ENCODE measurements around the gene SNRNP200. TPM values are rescaled to one million over a fixed set of nuclear protein-coding genes. Genes with fewer than 3 reads are reported as not detected.

SNRNP200 gene
- total RNA-seq, 4 donors from 2014 or later = 55.3 to 90.0 (median 68.6) TPM

DNA sequence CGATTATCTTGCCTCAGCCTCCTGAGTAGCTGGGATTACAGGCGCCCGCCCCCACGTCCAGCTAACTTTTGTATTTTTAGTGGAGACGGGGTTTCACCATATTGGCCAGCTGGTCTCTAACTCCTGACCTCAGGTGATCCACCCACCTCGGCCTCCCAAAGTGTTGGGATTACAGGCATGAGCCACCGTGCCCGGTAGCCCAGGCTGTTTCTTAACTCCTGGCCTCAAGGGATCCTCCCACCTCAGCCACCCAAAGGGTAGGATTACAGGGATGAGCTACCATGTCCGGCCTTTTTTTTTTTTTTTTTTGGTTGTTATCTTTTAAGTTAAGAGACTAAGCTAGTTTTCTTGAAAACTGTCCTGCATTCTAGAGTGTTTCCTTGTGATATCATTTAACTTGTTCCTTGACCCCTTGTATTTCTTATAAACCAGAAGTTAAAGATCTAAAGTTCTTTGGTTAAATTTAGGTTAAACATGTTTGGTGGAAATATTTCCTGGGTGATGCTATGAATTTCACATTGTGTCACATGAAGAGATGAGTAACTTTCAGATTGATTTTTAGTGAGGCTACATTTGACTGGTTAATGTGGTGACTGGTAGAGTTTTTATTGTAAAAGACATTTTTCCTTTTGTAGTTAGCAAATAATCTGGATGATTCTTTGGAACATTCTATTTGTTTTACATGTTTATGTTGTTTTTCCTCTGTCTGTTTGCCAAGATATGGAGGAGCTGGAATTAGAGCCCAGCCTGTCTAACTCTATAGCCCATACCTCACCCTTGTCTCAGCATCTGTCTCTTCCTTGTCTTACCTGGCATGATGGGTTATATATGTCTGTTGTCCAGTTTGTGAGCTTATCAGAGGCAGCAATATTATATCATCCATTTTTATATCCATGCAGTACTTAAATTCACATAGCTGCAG, 35.4 kb upstream of the SNRNP200 start:
- Histone ChIP-seq H3K4me3 (no peak overlapping the region), H3K36me3 (no peaks in the 10 kb centered on the region), H3K27ac (no peak overlapping the region), H3K9me3 (no peaks in the 10 kb centered on the region), H3K27me3 (no peaks in the 10 kb centered on the region), H3K4me1 (peaks cover 0 to 8% (median 3%) of the 10 kb centered on the region in 3 donors)
- no peak for DNase-seq
- intact Hi-C loops (cut with DNase I) = no loop called here
- TF ChIP-seq POLR2A (IDR thresholded peaks at IDR 0.05) = no peak
- TF ChIP-seq, protein P1, sequence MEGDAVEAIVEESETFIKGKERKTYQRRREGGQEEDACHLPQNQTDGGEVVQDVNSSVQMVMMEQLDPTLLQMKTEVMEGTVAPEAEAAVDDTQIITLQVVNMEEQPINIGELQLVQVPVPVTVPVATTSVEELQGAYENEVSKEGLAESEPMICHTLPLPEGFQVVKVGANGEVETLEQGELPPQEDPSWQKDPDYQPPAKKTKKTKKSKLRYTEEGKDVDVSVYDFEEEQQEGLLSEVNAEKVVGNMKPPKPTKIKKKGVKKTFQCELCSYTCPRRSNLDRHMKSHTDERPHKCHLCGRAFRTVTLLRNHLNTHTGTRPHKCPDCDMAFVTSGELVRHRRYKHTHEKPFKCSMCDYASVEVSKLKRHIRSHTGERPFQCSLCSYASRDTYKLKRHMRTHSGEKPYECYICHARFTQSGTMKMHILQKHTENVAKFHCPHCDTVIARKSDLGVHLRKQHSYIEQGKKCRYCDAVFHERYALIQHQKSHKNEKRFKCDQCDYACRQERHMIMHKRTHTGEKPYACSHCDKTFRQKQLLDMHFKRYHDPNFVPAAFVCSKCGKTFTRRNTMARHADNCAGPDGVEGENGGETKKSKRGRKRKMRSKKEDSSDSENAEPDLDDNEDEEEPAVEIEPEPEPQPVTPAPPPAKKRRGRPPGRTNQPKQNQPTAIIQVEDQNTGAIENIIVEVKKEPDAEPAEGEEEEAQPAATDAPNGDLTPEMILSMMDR (IDR thresholded peaks at IDR 0.05) = no peak
- WGBS, 2 donors = 80 to 83% methylated on average over 5 to 9 of the region's 9 CpGs

DNA sequence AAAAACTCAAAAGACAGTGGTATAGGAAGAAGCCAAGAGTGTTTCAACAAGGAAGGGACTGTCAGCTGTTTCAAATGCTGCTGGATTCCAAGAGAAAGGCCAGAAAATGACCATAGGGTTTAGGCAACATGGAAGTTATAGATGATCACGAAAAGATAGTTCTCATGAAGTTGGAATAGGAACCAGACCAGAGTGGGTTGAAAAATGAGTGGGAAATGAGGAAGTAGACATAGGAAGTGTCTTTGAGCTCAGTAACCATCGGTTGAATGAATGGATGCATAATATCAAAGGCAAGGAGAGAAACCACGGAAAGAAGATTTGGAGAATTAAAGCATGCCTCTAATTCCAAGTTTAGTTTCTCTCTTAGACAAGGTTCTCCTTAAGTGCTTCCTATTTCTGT, 31.5 kb upstream of the SNRNP200 start:
- no peaks in the 10 kb centered on the region for H3K36me3 ChIP-seq
- TF ChIP-seq, protein P1 (IDR thresholded peaks at IDR 0.05) = no peak
- TF ChIP-seq POLR2A (IDR thresholded peaks at IDR 0.05) = no peak
- peaks cover 0 to 24% (median 9%) of the 10 kb centered on the region in 3 donors for H3K4me1 ChIP-seq
- no peaks in the 10 kb centered on the region for H3K9me3 ChIP-seq
- H3K4me3 ChIP-seq = no peak overlapping the region
- 75 to 82% methylated on average over 3 of the region's 3 CpGs for WGBS, 2 donors
- no peaks in the 10 kb centered on the region for H3K27me3 ChIP-seq
- DNase-seq = no peak
- no peak overlapping the region for H3K27ac ChIP-seq
- intact Hi-C loops (cut with DNase I) = no loop called here

DNA sequence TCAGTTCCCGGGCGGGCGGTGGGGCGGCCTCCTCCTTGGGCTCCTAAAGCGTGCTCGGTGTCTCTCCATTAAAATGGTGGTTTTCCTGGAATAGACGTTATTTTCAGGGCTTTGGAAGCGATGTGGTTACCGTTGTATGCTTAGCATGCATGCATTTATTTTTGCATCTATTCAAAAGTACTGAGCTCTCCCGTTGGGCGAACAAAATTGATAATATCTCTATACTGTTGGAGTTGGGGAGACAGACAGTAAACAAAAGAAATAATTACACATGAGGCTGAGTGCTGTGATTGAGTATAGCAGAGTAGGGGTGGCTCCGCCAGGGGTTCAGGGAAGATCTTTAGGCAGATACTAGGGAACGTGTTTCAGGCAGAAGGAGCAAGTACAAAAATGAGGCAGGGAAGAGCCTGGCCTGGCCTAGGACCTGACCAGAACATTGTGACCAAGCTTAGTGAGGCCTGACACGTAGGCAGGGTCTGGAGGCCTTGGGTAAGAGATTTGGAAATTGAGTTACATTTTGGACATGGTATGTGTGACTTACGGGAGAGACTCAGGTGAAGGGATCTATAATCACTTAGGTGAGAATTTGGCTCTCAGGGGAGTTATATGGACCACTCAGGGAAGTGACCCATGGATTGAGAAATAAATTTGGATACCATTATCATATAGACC, 30.9 kb upstream of the SNRNP200 start:
- Histone ChIP-seq H3K9me3 (no peaks in the 10 kb centered on the region), H3K36me3 (no peaks in the 10 kb centered on the region), H3K27ac (peak overlapping the region; percentile 93 to 97 (median 94)), H3K4me3 (peak overlapping the region; percentile 62 to 87 (median 82)), H3K4me1 (peaks cover 0 to 24% (median 9%) of the 10 kb centered on the region in 3 donors), H3K27me3 (no peaks in the 10 kb centered on the region)
- no peak for DNase-seq
- intact Hi-C loops (cut with DNase I) = no loop called here
- WGBS, 2 donors = 17 to 24% methylated on average over 10 to 12 of the region's 15 CpGs
- TF ChIP-seq, protein P1 (IDR thresholded peaks at IDR 0.05) = no peak
- TF ChIP-seq POLR2A (IDR thresholded peaks at IDR 0.05) = peak in 1 of 4 donors; percentile 18

DNA sequence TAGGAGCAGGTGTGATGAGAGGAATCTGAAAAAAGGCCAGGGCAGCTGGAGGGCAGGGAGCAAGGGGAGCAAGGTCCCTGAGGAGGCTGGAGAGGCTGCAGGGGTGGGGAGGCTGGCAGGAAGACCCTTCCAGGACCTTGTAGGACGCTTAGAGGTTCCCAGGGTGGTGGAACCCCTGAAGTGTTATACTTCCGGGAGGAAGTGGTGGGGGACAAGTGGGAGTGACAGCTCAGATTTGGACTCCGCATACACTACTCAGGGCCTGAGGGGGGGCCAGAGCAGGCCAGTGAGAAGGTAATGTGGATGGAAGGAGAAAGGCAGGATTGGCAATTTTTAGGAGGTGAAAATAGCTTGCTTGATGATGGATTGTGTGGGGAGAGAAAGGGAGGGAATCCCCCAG, 28.4 kb upstream of the SNRNP200 start:
- peaks cover 0 to 44% (median 27%) of the 10 kb centered on the region in 3 donors for H3K4me1 ChIP-seq
- DNase-seq = no peak
- no peaks in the 10 kb centered on the region for H3K9me3 ChIP-seq
- no peak overlapping the region for H3K27ac ChIP-seq
- H3K4me3 ChIP-seq = no peak overlapping the region
- TF ChIP-seq, protein P1 (IDR thresholded peaks at IDR 0.05) = no peak
- TF ChIP-seq POLR2A (IDR thresholded peaks at IDR 0.05) = no peak
- H3K36me3 ChIP-seq = no peaks in the 10 kb centered on the region
- WGBS, 2 donors = 43 to 79% methylated on average over 3 of the region's 3 CpGs
- no peaks in the 10 kb centered on the region for H3K27me3 ChIP-seq
- intact Hi-C loops (cut with DNase I) = no loop called here

DNA sequence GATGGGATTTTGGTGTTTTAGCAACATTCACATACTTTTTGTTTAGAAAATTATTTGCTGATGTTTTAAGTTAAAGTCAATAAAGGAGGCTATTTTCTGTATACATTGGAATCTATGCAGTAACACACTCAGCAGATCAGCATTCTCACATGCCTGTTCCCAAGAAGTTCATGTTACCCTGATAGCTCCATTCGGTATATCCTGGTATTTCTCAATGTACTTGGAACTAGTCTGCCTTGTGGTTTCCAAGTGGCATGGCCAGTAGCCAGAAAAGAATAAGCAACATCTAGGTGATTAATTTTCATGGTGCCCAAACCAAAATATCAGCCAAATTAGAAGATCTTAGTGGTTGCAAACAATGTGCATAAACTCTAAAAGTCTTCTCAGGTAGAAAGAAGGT, 25.1 kb upstream of the SNRNP200 start:
- intact Hi-C loops (cut with DNase I) = no loop called here
- Histone ChIP-seq H3K9me3 (no peaks in the 10 kb centered on the region), H3K27ac (no peak overlapping the region), H3K4me1 (peaks cover 8 to 49% (median 23%) of the 10 kb centered on the region in 3 donors), H3K4me3 (no peak overlapping the region), H3K36me3 (peaks cover 0 to 18% (median 0%) of the 10 kb centered on the region in 3 donors), H3K27me3 (peaks cover 0 to 11% (median 0%) of the 10 kb centered on the region in 4 donors)
- WGBS, 2 donors = 14 to 15% methylated on average over 1 of the region's 1 CpG
- no peak for DNase-seq
- TF ChIP-seq, protein P1 (IDR thresholded peaks at IDR 0.05) = no peak
- no peak for TF ChIP-seq POLR2A (IDR thresholded peaks at IDR 0.05)
